K562 (cell line): ENCODE data around the gene BMPER. TPM values are rescaled to one million over a fixed set of nuclear protein-coding genes. Genes with fewer than 3 reads are reported as not detected.

ENCODE experiments used
- ATAC-seq: fragments of 200-7000 bp; cut with Tn5 transposase; 3 replicates; pipeline ENCODE4 v1.9.1; 2020; ENCODE audit warnings: moderate library complexity
- BruUV-seq: library from RNA; stranded (reverse); fragments of 400-500 nt; replicated peaks from 2 replicates; lab custom pipeline; 2021; lab: Mats Ljungman, UMichigan
- CTCF ChIA-PET: fragments of 300-600 bp; formaldehyde crosslinking; extraction: SDS; loops from one replicate; lab custom pipeline; 2021; ENCODE audit warnings: low intra/inter-chr PET ratio; lab: Yijun Ruan, JAX
- POLR2A ChIA-PET: fragments of 300-600, 350-650 bp; sonication (Branson Sonifier 250); formaldehyde crosslinking; extraction: SDS; loops from one replicate; lab custom pipeline; 2021; ENCODE audit warnings: antibody characterized with exemption, inconsistent platforms; lab: Yijun Ruan, JAX
- DNase-seq, 4 experiments: peaks; one replicate each; pipeline versions ENCODE4 v3.0.0 to v3.0.0-alpha.2; 2011 to 2018; ENCODE audit warnings: low spot score in 3 of 4, mixed read lengths in 3 of 4; ENCODE audit errors: extremely low read depth in 1 of 4
- FAIRE-seq: peaks from 2 replicates; lab custom pipeline; 2011; peaks lifted over from hg19 to GRCh38; lab: Jason Lieb, UNC
- H2AFZ ChIP-seq: 2 replicates; pipeline ENCODE4 v1.6.0; 2011; ENCODE audit warnings: low read depth, low read length, control low read depth, inconsistent platforms
- H3K27ac ChIP-seq: fragments of 200-600 bp; 3 replicates; pipeline ENCODE4 v1.8.0; 2011; ENCODE audit warnings: low read depth, mild to moderate bottlenecking, control low read depth, inconsistent platforms, low read length, moderate library complexity, mixed read lengths; ENCODE audit errors: extremely low read depth
- H3K27me3 ChIP-seq, 2 experiments: fragments of 300-600 bp in 1 of 2; 2 replicates in 1 of 2; 3 replicates in 1 of 2; pipeline versions ENCODE4 v1.6.0 to v1.8.0; 2011; ENCODE audit warnings: inconsistent platforms in 2 of 2, low read length in 2 of 2, mild to moderate bottlenecking in 1 of 2, mixed read lengths in 1 of 2, moderate library complexity in 1 of 2; ENCODE audit not compliant: control insufficient read depth in 2 of 2, insufficient read depth in 2 of 2
- H3K36me3 ChIP-seq: fragments of 300-600 bp; 3 replicates; pipeline ENCODE4 v1.8.0; 2011; ENCODE audit warnings: mild to moderate bottlenecking, low read length, inconsistent platforms; ENCODE audit not compliant: control insufficient read depth, insufficient read depth
- H3K4me1 ChIP-seq, 2 experiments: fragments of 200-600 bp in 1 of 2; replicated peaks in 1 of 2; 2 replicates in 1 of 2; 3 replicates in 1 of 2; pipeline versions ENCODE4 v1.5.1 to v1.8.0; 2011; ENCODE audit warnings: inconsistent platforms in 2 of 2, low read length in 2 of 2, mild to moderate bottlenecking in 1 of 2, mixed read lengths in 1 of 2, moderate library complexity in 1 of 2; ENCODE audit not compliant: control insufficient read depth in 2 of 2, insufficient read depth in 2 of 2
- H3K4me2 ChIP-seq: 2 replicates; pipeline ENCODE4 v1.6.1; 2011; ENCODE audit warnings: low read length, control low read depth, inconsistent platforms, mixed read lengths; ENCODE audit not compliant: insufficient read depth
- H3K4me3 ChIP-seq: fragments of 200-600 bp; sonication (generic), shearing (Covaris generic); 2 replicates; pipeline ENCODE4 v1.5.1; 2016; ENCODE audit warnings: control low read depth, inconsistent platforms
- H3K79me2 ChIP-seq: fragments of 200-600 bp; 3 replicates; pipeline ENCODE4 v1.8.0; 2011; ENCODE audit warnings: low read length, inconsistent platforms; ENCODE audit not compliant: control insufficient read depth, insufficient read depth
- H3K9ac ChIP-seq, 2 experiments: 2 replicates each; pipeline versions ENCODE4 v1.6.0 to v1.6.1; 2011; ENCODE audit warnings: low read depth in 2 of 2, low read length in 2 of 2, control low read depth in 1 of 2, inconsistent platforms in 1 of 2, mild to moderate bottlenecking in 1 of 2, mixed read lengths in 1 of 2; ENCODE audit not compliant: insufficient read depth in 1 of 2
- H3K9me1 ChIP-seq: one replicate; pipeline ENCODE4 v1.6.0; 2011; ENCODE audit warnings: inconsistent platforms, mild to moderate bottlenecking, low read length, moderate library complexity; ENCODE audit not compliant: control insufficient read depth, insufficient read depth
- H3K9me3 ChIP-seq: replicated peaks from 2 replicates; pipeline ENCODE4 v1.5.1; 2011; ENCODE audit warnings: low read depth, low read length, inconsistent platforms; ENCODE audit not compliant: control insufficient read depth, insufficient read depth
- H4K20me1 ChIP-seq: replicated peaks from 2 replicates; pipeline ENCODE4 v1.6.1; 2011; ENCODE audit warnings: low read length, inconsistent platforms, mixed read lengths; ENCODE audit not compliant: control insufficient read depth, insufficient read depth
- HDAC8 ChIP-seq: fragments of 450-650 bp; IDR thresholded peaks from 2 replicates; pipeline ENCODE4 v1.6.1; 2016; ENCODE audit warnings: mild to moderate bottlenecking, missing genetic modification characterization, moderate library complexity, missing compliant biosample characterization
- HNRNPLL ChIP-seq: fragments of 200-400 bp; formaldehyde crosslinking; IDR thresholded peaks from 2 replicates; pipeline ENCODE4 v1.6.1; 2017; ENCODE audit warnings: low read length, low read depth, mild to moderate bottlenecking; ENCODE audit not compliant: poor library complexity, severe bottlenecking
- L3MBTL2 ChIP-seq: fragments of 450-650 bp; IDR thresholded peaks from 2 replicates; pipeline ENCODE4 v1.6.1; 2016; ENCODE audit warnings: mild to moderate bottlenecking, moderate library complexity
- MAFK ChIP-seq: IDR thresholded peaks from 2 replicates; pipeline ENCODE4 v1.6.1; 2011; ENCODE audit warnings: low read length, improper control_type of control experiment
- SPI1 ChIP-seq: IDR thresholded peaks from 2 replicates; pipeline ENCODE4 v1.6.1; 2011; ENCODE audit warnings: low read depth, low read length, control low read depth, borderline replicate concordance
- TFAM ChIP-seq: fragments of 250-450 bp; sonication (Bioruptor Pico); conservative IDR thresholded peaks from 2 replicates; pipeline ENCODE4 v1.5.0; 2021; ENCODE audit warnings: mild to moderate bottlenecking, moderate library complexity
- WGBS: fragments of 100-300 bp; shearing (Covaris generic); methylation state at CpG from one replicate; pipeline ENCODE4 v1.1.6; 2016; ENCODE audit warnings: low coverage, mixed read lengths; ENCODE audit not compliant: insufficient coverage; ENCODE audit errors: missing lambda C conversion rate; 5-methylcytosine and 5-hydroxymethylcytosine counted together
- in situ Hi-C: fragments of 300-500 bp; cut with MboI; formaldehyde crosslinking; loops from 4 replicates; pipeline ENCODE4 v1.15.0; 2018; ENCODE audit warnings: inconsistent platforms, mixed read lengths
- intact Hi-C: fragments of 100-400 bp; cut with micrococcal nuclease; formaldehyde crosslinking; loops from 2 replicates; pipeline ENCODE4 v1.14.2; 2022
- polyA plus RNA-seq, 8 experiments: library from polyadenylated mRNA; depleted of rRNA in 4 of 8; stranded (reverse) in 5 of 8; unstranded in 3 of 8; fragments of >200 nt; fragmentation: Nextera tagmentation in 2 of 8; fragmentation: Illumina TruSeq in 1 of 8; extraction: Ambion mirVana in 2 of 8; extraction: Trizol in 1 of 8; gene quantifications; 2 replicates each; pipeline versions ENCODE4 v1.2.1 to v1.2.3, GENCODE V29; 2011 to 2014; ENCODE audit warnings: inconsistent platforms in 1 of 8, missing spikeins in 1 of 8
- total RNA-seq, 7 experiments: library from RNA; depleted of rRNA in 6 of 7; stranded (reverse); fragments of >200 nt in 6 of 7; fragmentation: Illumina TruSeq in 2 of 7; extraction: Trizol in 2 of 7; gene quantifications; 2 replicates each; pipeline versions ENCODE4 v1.2.1 to v1.2.3, GENCODE V29; 2011 to 2021; ENCODE audit warnings: low replicate concordance in 1 of 7

Gene BMPER
- total and polyA plus RNA-seq, 9 of the 15 experiments (the other 6 are each of a cell fraction or from before 2014, with no cell fraction given) = not detected

DNA sequence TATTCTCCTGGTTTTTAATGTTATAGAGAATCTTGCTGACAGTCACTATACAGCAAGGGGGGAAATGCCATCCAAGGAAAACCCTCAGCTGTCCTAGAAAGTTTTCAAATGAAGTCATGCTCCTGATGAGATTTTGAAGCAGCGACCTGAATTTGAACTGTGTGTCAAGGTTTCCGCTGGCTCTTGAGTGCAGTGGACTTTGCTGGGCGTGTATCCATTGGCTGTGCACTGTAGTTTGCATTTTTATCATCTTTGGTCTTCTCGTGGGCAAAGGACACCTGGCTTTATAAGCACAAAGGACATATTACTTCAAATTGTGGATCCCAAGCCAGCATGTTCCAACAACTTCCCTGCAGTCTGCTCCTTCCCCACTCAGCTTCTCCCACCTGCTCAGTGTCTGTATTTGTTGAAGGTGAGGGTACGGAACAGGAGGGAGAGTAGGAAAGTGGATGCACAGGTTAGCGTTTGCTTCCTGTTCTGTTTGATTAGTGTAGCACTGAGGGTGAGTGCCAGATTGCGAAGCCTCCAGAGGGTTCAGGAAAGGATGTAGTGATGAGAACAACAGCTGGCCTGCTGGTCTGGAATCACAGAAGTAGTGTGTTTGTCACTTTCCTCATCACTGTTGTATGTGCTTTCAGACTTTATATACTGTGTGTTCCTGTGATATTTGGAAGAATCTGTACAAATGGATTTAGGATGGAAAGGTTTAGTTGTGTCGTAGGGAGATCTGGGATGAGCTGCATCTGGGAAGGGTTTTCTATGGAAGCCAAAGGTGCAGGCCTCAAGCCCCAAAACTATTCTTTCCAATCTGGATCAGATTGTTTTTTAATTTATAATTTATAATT is 204.8 kb downstream of the BMPER start:
- no peaks in the 10 kb centered on the region for H3K4me1 ChIP-seq
- no peak overlapping the region for H2AFZ ChIP-seq
- no peaks in the 10 kb centered on the region for H3K36me3 ChIP-seq
- H4K20me1 ChIP-seq = no peaks in the 10 kb centered on the region
- DNase-seq (no peak), ATAC-seq (no peak), FAIRE-seq (no peak)
- no peaks in the 10 kb centered on the region for H3K79me2 ChIP-seq
- H3K4me3 ChIP-seq = no peak overlapping the region
- no peaks in the 10 kb centered on the region for H3K9me1 ChIP-seq
- POLR2A ChIA-PET = interaction anchor here (0.6 kb wide), 1 partner anchor 24 kb away, joined by 4 read pairs; no protein-coding TSS in a partner anchor
- no peaks in the 10 kb centered on the region for H3K27me3 ChIP-seq
- no peak overlapping the region for H3K27ac ChIP-seq
- CTCF ChIA-PET = no interaction called here
- in situ Hi-C loops = no loop called here
- WGBS = 2% methylated on average over 8 of the region's 8 CpGs
- no TSS peak for BruUV-seq
- no peaks in the 10 kb centered on the region for H3K9me3 ChIP-seq
- intact Hi-C loops = no loop called here
- no peak overlapping the region for H3K4me2 ChIP-seq
- no peak overlapping the region for H3K9ac ChIP-seq
- TF ChIP-seq MAFK (no peak), TFAM (CRISPR knock-in tag) (no peak), SPI1 (no peak), HNRNPLL (no peak), L3MBTL2 (no peak), HDAC8 (tag) (no peak)
